ENCODE data around the gene CASK.

The CASK gene

GRCh38 chrX:41750716-41751115 lies 172.6 kb downstream of the CASK start:
- DNase-seq (ENCODE audit: low read depth) = no peak
- no peak for TF ChIP-seq CTCF (conservative IDR thresholded peaks at IDR 0.05; ENCODE audit: low read depth, low read length)
- H3K4me3 ChIP-seq (ENCODE audit: low read length) = no peak overlapping the region

- no peak for TF ChIP-seq CTCF (conservative IDR thresholded peaks at IDR 0.05; ENCODE audit: low read depth, low read length)
- no peak overlapping the region for H3K4me3 ChIP-seq (ENCODE audit: low read length)
- DNase-seq (ENCODE audit: low read depth) = no peak
These were observed 183.5 kb downstream of the CASK start for GRCh38 chrX:41739871-41740270.

- no peak for TF ChIP-seq CTCF (conservative IDR thresholded peaks at IDR 0.05; ENCODE audit: low read depth, low read length)
- no peak for DNase-seq (ENCODE audit: low read depth)
These were observed 186.3 kb downstream of the CASK start for GRCh38 chrX:41737065-41737464.

GRCh38 chrX:41734530-41734929 lies 188.8 kb downstream of the CASK start:
- TF ChIP-seq CTCF (conservative IDR thresholded peaks at IDR 0.05; ENCODE audit: low read depth, low read length) = peak; percentile 51
- no peak for DNase-seq (ENCODE audit: low read depth)

More at GRCh38 chrX:41737065-41737464, 186.3 kb downstream of the CASK start:
- no peak overlapping the region for H3K4me3 ChIP-seq (ENCODE audit: low read length)

GRCh38 chrX:41733939-41734338 lies 189.4 kb downstream of the CASK start:
- no peak for DNase-seq (ENCODE audit: low read depth)
- no peak overlapping the region for H3K4me3 ChIP-seq (ENCODE audit: low read length)
- TF ChIP-seq CTCF (conservative IDR thresholded peaks at IDR 0.05; ENCODE audit: low read depth, low read length) = no peak

More at GRCh38 chrX:41734530-41734929, 188.8 kb downstream of the CASK start:
- no peak overlapping the region for H3K4me3 ChIP-seq (ENCODE audit: low read length)

- H3K4me3 ChIP-seq (ENCODE audit: low read length) = no peak overlapping the region
- no peak for DNase-seq (ENCODE audit: low read depth)
- TF ChIP-seq CTCF (conservative IDR thresholded peaks at IDR 0.05; ENCODE audit: low read depth, low read length) = no peak
These were observed 191.1 kb downstream of the CASK start for GRCh38 chrX:41732260-41732659.

- TF ChIP-seq CTCF (conservative IDR thresholded peaks at IDR 0.05; ENCODE audit: low read depth, low read length) = no peak
- peak; percentile 12 for DNase-seq (ENCODE audit: low read depth)
- no peak overlapping the region for H3K4me3 ChIP-seq (ENCODE audit: low read length)
These were observed 193.3 kb downstream of the CASK start for GRCh38 chrX:41730081-41730480.

Data from retinal pigment epithelial cell (primary cell).